Gastroesophageal sphincter (tissue), 3 donors: ENCODE data around the gene ENTPD1.

ENCODE experiments used
- EP300 ChIP-seq: sonication (generic); formaldehyde crosslinking; IDR thresholded peaks from one replicate; pipeline ENCODE4 v1.6.1; 2017; ENCODE audit warnings: antibody characterized with exemption, mild to moderate bottlenecking
- POLR2A ChIP-seq, 2 donors: fragments of 450-650 bp; IDR thresholded peaks; one replicate each; pipeline ENCODE4 v1.6.1; 2017; ENCODE audit warnings: antibody characterized with exemption in 2 of 2, mild to moderate bottlenecking in 2 of 2, moderate library complexity in 1 of 2
- POLR2AphosphoS5 ChIP-seq: sonication (generic); formaldehyde crosslinking; IDR thresholded peaks from one replicate; pipeline ENCODE4 v1.6.1; 2017; ENCODE audit warnings: antibody characterized with exemption
- TF ChIP-seq, protein P1 (sequence below), 4 experiments: fragments of 200-600 bp in 2 of 4; fragments of 450-650 bp in 2 of 4; sonication (generic) in 1 of 4; IDR thresholded peaks; one replicate each; pipeline ENCODE4 v1.5.1; 2017 to 2019; ENCODE audit warnings: antibody characterized with exemption in 4 of 4, mild to moderate bottlenecking in 2 of 4, moderate library complexity in 2 of 4

DNA sequence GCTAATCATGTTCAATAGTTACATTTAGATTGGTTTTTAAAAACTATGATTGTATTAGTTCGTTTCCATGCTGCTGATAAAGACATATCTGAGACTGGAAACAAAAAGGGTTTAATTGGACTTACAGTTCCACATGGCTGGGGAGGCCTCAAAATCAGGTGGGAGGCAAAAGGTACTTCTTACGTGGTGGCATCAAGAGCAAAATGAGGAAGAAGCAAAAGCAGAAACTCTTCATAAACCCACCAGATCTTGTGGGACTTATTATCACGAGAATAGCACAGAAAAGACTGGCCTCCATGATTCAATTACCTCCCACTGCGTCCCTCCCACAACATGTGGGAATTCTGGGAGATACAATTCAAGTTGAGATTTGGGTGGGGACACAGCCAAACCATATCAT is 117.7 kb downstream of the ENTPD1 start:
- TF ChIP-seq, protein P1, sequence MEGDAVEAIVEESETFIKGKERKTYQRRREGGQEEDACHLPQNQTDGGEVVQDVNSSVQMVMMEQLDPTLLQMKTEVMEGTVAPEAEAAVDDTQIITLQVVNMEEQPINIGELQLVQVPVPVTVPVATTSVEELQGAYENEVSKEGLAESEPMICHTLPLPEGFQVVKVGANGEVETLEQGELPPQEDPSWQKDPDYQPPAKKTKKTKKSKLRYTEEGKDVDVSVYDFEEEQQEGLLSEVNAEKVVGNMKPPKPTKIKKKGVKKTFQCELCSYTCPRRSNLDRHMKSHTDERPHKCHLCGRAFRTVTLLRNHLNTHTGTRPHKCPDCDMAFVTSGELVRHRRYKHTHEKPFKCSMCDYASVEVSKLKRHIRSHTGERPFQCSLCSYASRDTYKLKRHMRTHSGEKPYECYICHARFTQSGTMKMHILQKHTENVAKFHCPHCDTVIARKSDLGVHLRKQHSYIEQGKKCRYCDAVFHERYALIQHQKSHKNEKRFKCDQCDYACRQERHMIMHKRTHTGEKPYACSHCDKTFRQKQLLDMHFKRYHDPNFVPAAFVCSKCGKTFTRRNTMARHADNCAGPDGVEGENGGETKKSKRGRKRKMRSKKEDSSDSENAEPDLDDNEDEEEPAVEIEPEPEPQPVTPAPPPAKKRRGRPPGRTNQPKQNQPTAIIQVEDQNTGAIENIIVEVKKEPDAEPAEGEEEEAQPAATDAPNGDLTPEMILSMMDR (IDR thresholded peaks at IDR 0.05), result no peak
- TF ChIP-seq POLR2A (IDR thresholded peaks at IDR 0.05) (no peak), EP300 (no peak), POLR2AphosphoS5 (no peak)
